Measurements from ENCODE around the gene CGB1. TPM values are rescaled to one million over a fixed set of nuclear protein-coding genes. Genes with fewer than 3 reads are reported as not detected.

Gene CGB1
- total RNA-seq, 2 donors from 2014 or later: not detected

DNA sequence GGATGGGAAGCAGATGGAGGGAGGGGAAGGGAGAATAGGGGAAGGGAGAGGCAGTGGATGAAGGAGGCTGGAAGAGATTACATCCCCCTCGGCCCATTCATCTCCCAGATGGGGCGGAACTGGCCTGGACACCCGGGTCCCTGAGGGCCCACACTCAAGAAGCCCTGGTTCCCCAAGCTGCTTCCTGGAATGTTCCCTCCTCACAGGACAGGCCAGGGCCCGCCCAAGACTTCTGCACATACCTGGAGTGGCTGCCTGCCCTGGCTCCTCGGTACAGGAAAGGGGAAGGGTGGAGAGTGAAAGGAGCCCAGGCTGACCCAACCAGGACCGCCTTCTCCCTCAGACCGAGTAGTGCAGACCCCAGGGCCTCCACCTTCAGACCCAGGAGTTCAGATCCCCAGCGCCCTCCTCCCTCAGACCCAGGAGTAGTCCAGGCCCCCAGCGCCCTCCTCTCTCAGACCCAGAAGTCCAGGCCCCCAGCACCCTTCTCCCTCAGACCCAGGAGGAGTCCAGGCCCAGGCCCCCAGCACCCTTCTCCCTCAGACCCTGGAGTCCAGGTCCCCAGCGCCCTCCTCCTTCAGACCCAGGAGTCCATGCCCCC lies 27.4 kb upstream of the CGB1 start:
- Histone ChIP-seq H3K4me1 (ENCODE audit: control insufficient read depth in 1 of 2, low read depth in 2 of 2) (no peaks in the 10 kb centered on the region), H3K9me3 (no peaks in the 10 kb centered on the region), H3K27ac (no peak overlapping the region), H3K4me3 (no peak overlapping the region), H3K27me3 (replicated peaks; ENCODE audit: insufficient read depth) (no peaks in the 10 kb centered on the region), H3K36me3 (no peaks in the 10 kb centered on the region)
- TF ChIP-seq CTCF (IDR thresholded peaks at IDR 0.05): no peak
- DNase-seq (ENCODE audit: low spot score): no peak
- no peak for ATAC-seq (ENCODE audit: insufficient number of reproducible peaks, low FRiP score, low read depth)

GRCh38 chr19:49061445-49061844 lies 24.8 kb upstream of the CGB1 start:
- no peak overlapping the region for H3K27ac ChIP-seq
- H3K9me3 ChIP-seq: no peaks in the 10 kb centered on the region
- H3K4me1 ChIP-seq (ENCODE audit: control insufficient read depth in 1 of 2, low read depth in 2 of 2): peaks cover 3 to 17% of the 10 kb centered on the region in 2 donors
- H3K36me3 ChIP-seq: no peaks in the 10 kb centered on the region
- no peaks in the 10 kb centered on the region for H3K27me3 ChIP-seq (replicated peaks; ENCODE audit: insufficient read depth)
- TF ChIP-seq CTCF (IDR thresholded peaks at IDR 0.05): no peak
- no peak for DNase-seq (ENCODE audit: low spot score)
- no peak overlapping the region for H3K4me3 ChIP-seq
- ATAC-seq (ENCODE audit: insufficient number of reproducible peaks, low FRiP score, low read depth): no peak

GRCh38 chr19:49061000-49061399 lies 24.3 kb upstream of the CGB1 start:
- ATAC-seq (ENCODE audit: insufficient number of reproducible peaks, low FRiP score, low read depth): no peak
- Histone ChIP-seq H3K27me3 (replicated peaks; ENCODE audit: insufficient read depth) (no peaks in the 10 kb centered on the region), H3K4me1 (ENCODE audit: control insufficient read depth in 1 of 2, low read depth in 2 of 2) (peaks cover 3 to 18% of the 10 kb centered on the region in 2 donors), H3K36me3 (no peaks in the 10 kb centered on the region), H3K27ac (no peak overlapping the region), H3K4me3 (no peak overlapping the region), H3K9me3 (no peaks in the 10 kb centered on the region)
- TF ChIP-seq CTCF (IDR thresholded peaks at IDR 0.05): no peak
- DNase-seq (ENCODE audit: low spot score): no peak

GRCh38 chr19:49059053-49059452 lies 22.4 kb upstream of the CGB1 start:
- ATAC-seq (ENCODE audit: insufficient number of reproducible peaks, low FRiP score, low read depth) (no peak), DNase-seq (ENCODE audit: low spot score) (no peak)
- Histone ChIP-seq H3K27ac (no peak overlapping the region), H3K36me3 (no peaks in the 10 kb centered on the region), H3K4me1 (ENCODE audit: control insufficient read depth in 1 of 2, low read depth in 2 of 2) (peaks cover 3 to 18% of the 10 kb centered on the region in 2 donors), H3K27me3 (replicated peaks; ENCODE audit: insufficient read depth) (no peaks in the 10 kb centered on the region), H3K9me3 (no peaks in the 10 kb centered on the region), H3K4me3 (no peak overlapping the region)
- no peak for TF ChIP-seq CTCF (IDR thresholded peaks at IDR 0.05)

DNA sequence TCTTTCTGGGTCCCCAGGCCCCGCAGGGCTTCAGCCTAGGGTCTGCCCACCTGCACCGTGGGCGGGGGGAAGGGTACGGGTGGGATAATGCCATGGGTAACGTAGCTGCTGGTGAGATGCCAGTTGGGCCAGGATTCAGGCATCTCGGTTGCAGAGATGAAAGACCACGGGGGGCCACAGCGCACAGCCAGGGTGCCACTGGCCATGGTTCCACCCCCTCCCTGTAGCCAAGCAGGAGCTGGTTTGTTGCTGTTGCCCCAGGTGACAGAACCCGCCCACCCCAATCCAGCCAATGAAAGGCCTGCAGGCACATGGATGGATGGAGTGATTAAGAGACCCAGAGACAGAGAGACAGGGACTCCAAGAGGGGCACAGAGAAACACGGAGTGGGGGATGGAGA lies 21.9 kb upstream of the CGB1 start:
- no peak for DNase-seq (ENCODE audit: low spot score)
- Histone ChIP-seq H3K27me3 (replicated peaks; ENCODE audit: insufficient read depth) (no peaks in the 10 kb centered on the region), H3K4me3 (no peak overlapping the region), H3K27ac (no peak overlapping the region), H3K9me3 (no peaks in the 10 kb centered on the region), H3K4me1 (ENCODE audit: control insufficient read depth in 1 of 2, low read depth in 2 of 2) (peaks cover 3 to 18% of the 10 kb centered on the region in 2 donors), H3K36me3 (no peaks in the 10 kb centered on the region)
- TF ChIP-seq CTCF (IDR thresholded peaks at IDR 0.05): no peak
- ATAC-seq (ENCODE audit: insufficient number of reproducible peaks, low FRiP score, low read depth): no peak
